Measurements from ENCODE around the gene SOX2. TPM values are rescaled to one million over a fixed set of nuclear protein-coding genes. Genes with fewer than 3 reads are reported as not detected.
A peak's percentile ranks its signal among the peaks of the same experiment; 100 is the strongest.

The SOX2 gene
- total RNA-seq, 6 experiments from 2014 or later: not detected

GRCh38 chr3:181699171-181699903 is 12.4 kb upstream of the SOX2 start:
- TF ChIP-seq, protein P1, sequence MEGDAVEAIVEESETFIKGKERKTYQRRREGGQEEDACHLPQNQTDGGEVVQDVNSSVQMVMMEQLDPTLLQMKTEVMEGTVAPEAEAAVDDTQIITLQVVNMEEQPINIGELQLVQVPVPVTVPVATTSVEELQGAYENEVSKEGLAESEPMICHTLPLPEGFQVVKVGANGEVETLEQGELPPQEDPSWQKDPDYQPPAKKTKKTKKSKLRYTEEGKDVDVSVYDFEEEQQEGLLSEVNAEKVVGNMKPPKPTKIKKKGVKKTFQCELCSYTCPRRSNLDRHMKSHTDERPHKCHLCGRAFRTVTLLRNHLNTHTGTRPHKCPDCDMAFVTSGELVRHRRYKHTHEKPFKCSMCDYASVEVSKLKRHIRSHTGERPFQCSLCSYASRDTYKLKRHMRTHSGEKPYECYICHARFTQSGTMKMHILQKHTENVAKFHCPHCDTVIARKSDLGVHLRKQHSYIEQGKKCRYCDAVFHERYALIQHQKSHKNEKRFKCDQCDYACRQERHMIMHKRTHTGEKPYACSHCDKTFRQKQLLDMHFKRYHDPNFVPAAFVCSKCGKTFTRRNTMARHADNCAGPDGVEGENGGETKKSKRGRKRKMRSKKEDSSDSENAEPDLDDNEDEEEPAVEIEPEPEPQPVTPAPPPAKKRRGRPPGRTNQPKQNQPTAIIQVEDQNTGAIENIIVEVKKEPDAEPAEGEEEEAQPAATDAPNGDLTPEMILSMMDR (IDR thresholded peaks at IDR 0.05): no peak
- TF ChIP-seq POLR2A (IDR thresholded peaks at IDR 0.05): no peak
- peaks cover 8 to 67% of the 10 kb centered on the region in 2 donors for H3K27me3 ChIP-seq
- intact Hi-C loops (cut with DNase I): no loop called here
- no peak for DNase-seq
- no peak overlapping the region for H3K27ac ChIP-seq
- H3K9me3 ChIP-seq: no peaks in the 10 kb centered on the region
- 31% methylated on average over 12 of the region's 14 CpGs for WGBS (ENCODE audit: insufficient coverage, low coverage, low lambda C conversion rate, missing lambda C conversion rate)
- no peaks in the 10 kb centered on the region for H3K36me3 ChIP-seq
- no peak overlapping the region for H3K4me3 ChIP-seq
- peaks cover 0 to 29% (median 5%) of the 10 kb centered on the region in 4 donors for H3K4me1 ChIP-seq
- no peak for ATAC-seq

- DNase-seq: peak in 1 of 3 donors; percentile 68
- no peak for TF ChIP-seq POLR2A (IDR thresholded peaks at IDR 0.05)
- TF ChIP-seq, protein P1 (IDR thresholded peaks at IDR 0.05): peak; percentile 55 to 92 (median 84)
- Histone ChIP-seq H3K27ac (no peak overlapping the region), H3K4me1 (peaks cover 0 to 29% (median 5%) of the 10 kb centered on the region in 4 donors), H3K36me3 (no peaks in the 10 kb centered on the region), H3K4me3 (no peak overlapping the region), H3K27me3 (peaks cover 8 to 72% of the 10 kb centered on the region in 2 donors), H3K9me3 (no peaks in the 10 kb centered on the region)
- intact Hi-C loops (cut with DNase I): loop anchor here in 1 of 2 donors (10.0 kb wide), 1 partner anchor 554 kb away; no protein-coding TSS in a partner anchor
- ATAC-seq: peak; percentile 83 to 90 (median 84)
- WGBS (ENCODE audit: insufficient coverage, low coverage, low lambda C conversion rate, missing lambda C conversion rate): 6% methylated on average over 17 of the region's 17 CpGs
Observed at GRCh38 chr3:181700168-181701087, 11.3 kb upstream of the SOX2 start.

DNA sequence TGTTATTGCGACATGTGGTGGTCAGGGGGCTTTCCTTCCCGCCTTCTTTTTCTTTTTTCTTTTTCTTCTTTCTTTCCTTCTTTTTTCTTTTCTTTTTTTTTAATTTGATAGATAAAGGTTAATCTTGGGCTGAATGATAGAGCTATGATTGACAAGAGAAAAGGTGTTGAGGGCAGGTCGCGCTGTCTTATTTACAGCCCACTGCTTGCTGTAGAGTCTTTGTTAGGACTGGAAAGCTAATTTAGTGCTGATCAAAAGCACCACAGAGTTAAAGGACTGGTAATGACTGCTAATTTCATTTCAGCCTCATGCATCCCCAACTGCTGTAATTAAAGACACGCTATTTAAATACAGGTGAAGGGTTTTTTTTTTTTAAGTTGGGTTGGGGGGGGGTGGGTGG is 10.6 kb upstream of the SOX2 start:
- peaks cover 0 to 22% (median 2%) of the 10 kb centered on the region in 4 donors for H3K4me1 ChIP-seq
- 8% methylated on average over 5 of the region's 5 CpGs for WGBS (ENCODE audit: insufficient coverage, low coverage, low lambda C conversion rate, missing lambda C conversion rate)
- H3K4me3 ChIP-seq: no peak overlapping the region
- H3K36me3 ChIP-seq: no peaks in the 10 kb centered on the region
- ATAC-seq (no peak), DNase-seq (no peak)
- intact Hi-C loops (cut with DNase I): loop anchor here in 1 of 2 donors (10.0 kb wide), 1 partner anchor 554 kb away; no protein-coding TSS in a partner anchor
- H3K9me3 ChIP-seq: no peaks in the 10 kb centered on the region
- no peak overlapping the region for H3K27ac ChIP-seq
- H3K27me3 ChIP-seq: peaks cover 8 to 72% of the 10 kb centered on the region in 2 donors
- TF ChIP-seq POLR2A (IDR thresholded peaks at IDR 0.05): no peak
- TF ChIP-seq, protein P1 (IDR thresholded peaks at IDR 0.05): no peak

- DNase-seq: no peak
- 3% methylated on average over 26 of the region's 44 CpGs for WGBS (ENCODE audit: insufficient coverage, low coverage, low lambda C conversion rate, missing lambda C conversion rate)
- Histone ChIP-seq H3K36me3 (no peaks in the 10 kb centered on the region), H3K9me3 (no peaks in the 10 kb centered on the region), H3K4me1 (peaks cover 0 to 19% (median 1%) of the 10 kb centered on the region in 4 donors), H3K4me3 (no peak overlapping the region), H3K27ac (no peak overlapping the region), H3K27me3 (peaks cover 8 to 66% of the 10 kb centered on the region in 2 donors)
- ATAC-seq: peak in 2 of 4 donors; percentile 18 to 49
- intact Hi-C loops (cut with DNase I): loop anchor here in 1 of 2 donors (10.0 kb wide), 1 partner anchor 551 kb away; no protein-coding TSS in a partner anchor
- TF ChIP-seq, protein P1 (IDR thresholded peaks at IDR 0.05): no peak
- TF ChIP-seq POLR2A (IDR thresholded peaks at IDR 0.05): no peak
Observed at GRCh38 chr3:181703601-181704420, 7.9 kb upstream of the SOX2 start.
